IPS DF 6.9 (cell line): ENCODE results near the gene ENAH.

Experiments
- DNase-seq: peaks from one replicate; pipeline ENCODE4 v3.0.0-alpha.2; 2013; ENCODE audit warnings: low read depth, low spot score
- H3K27ac ChIP-seq: one replicate; pipeline ENCODE4 v1.5.1; 2013; ENCODE audit warnings: low read length, control low read depth
- H3K27me3 ChIP-seq: 2 replicates; pipeline ENCODE4 v1.6.1; 2013; ENCODE audit warnings: mild to moderate bottlenecking, low read length; ENCODE audit not compliant: control insufficient read depth, insufficient read depth
- H3K36me3 ChIP-seq: 2 replicates; pipeline ENCODE4 v1.6.1; 2013; ENCODE audit warnings: low read length; ENCODE audit not compliant: control insufficient read depth, insufficient read depth
- H3K4me1 ChIP-seq: 2 replicates; pipeline ENCODE4 v1.6.1; 2013; ENCODE audit warnings: low read length; ENCODE audit not compliant: control insufficient read depth, insufficient read depth
- H3K4me3 ChIP-seq: 2 replicates; pipeline ENCODE4 v1.5.1; 2013; ENCODE audit warnings: mild to moderate bottlenecking, low read length
- H3K9me3 ChIP-seq: 2 replicates; pipeline ENCODE4 v1.6.1; 2013; ENCODE audit warnings: low read length, inconsistent platforms; ENCODE audit not compliant: control insufficient read depth, insufficient read depth
- WGBS: extraction: QIAGEN DNeasy Blood & Tissue Kit; methylation state at CpG from one replicate; pipeline ENCODE4 v1.1.7; 2013; ENCODE audit warnings: mixed read lengths, missing lambda C conversion rate; ENCODE audit not compliant: insufficient read length, insufficient coverage; 5-methylcytosine and 5-hydroxymethylcytosine counted together

ENAH gene

DNA sequence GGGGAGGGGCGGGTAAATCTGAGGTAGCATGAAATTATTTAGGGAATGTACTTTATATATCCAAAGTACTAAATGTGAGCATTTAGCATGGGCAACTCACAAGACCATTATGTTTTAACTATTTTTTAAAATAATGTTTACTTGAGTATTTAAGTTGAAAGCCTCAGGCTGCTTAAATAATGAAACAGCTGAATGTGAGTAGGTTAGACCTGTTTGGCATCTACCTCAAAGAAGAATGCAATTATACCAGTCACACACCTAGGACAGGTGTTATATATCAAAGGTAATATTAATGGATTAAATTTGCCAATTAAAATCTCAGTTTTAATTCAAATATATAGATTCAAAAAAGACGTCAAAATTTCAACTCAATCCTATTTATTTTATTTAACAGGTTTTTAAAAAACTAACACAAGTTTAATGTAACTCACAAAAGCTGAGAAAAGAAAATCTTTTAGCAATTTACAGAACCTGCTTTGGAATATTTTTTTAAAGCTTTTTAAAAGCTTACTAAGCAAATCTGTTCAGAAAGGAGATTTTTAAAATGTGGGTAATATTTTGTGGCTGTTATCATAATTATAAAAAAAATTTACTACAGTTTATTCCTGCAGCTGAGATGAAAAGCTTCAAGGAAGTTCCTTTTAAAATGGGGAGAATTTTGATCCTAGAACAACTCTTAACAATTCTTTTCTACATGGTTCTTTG is 120.5 kb downstream of the ENAH start:
- Histone ChIP-seq H3K4me1 (peaks cover 2% of the 10 kb centered on the region; the same call in 1 of the 2 replicates), H3K27me3 (no peaks in the 10 kb centered on the region), H3K9me3 (no peaks in the 10 kb centered on the region), H3K36me3 (no peaks in the 10 kb centered on the region), H3K4me3 (no peak overlapping the region), H3K27ac (no peak overlapping the region)
- WGBS, result 100% methylated on average over 1 of the region's 2 CpGs
- no peak for DNase-seq

DNA sequence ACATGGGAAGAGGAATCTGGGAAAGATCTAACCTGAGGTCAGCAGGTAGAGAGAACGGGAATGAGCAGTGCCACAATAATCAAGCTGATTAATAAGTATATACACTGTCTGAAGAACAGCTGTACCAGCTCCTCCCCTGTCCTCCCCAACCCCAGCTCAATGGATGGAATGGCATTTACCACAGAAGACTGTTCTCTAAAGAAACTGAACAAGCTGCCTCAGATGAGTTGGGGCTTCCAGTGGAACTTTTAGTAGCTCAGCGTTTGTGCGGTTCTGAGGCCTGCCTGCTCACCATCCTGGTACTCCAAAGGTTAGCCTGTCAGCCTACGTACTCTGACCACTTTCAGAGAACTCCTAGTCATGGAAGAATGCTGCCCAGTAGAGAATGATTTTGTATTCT is 123.2 kb downstream of the ENAH start:
- no peak for DNase-seq
- no peaks in the 10 kb centered on the region for H3K9me3 ChIP-seq
- WGBS, result no CpG with 5 or more reads among the region's 4 CpGs
- no peak overlapping the region for H3K4me3 ChIP-seq
- H3K27me3 ChIP-seq, result no peaks in the 10 kb centered on the region
- H3K27ac ChIP-seq, result no peak overlapping the region
- H3K36me3 ChIP-seq, result no peaks in the 10 kb centered on the region
- peaks cover 2% of the 10 kb centered on the region; the same call in 1 of the 2 replicates for H3K4me1 ChIP-seq

DNA sequence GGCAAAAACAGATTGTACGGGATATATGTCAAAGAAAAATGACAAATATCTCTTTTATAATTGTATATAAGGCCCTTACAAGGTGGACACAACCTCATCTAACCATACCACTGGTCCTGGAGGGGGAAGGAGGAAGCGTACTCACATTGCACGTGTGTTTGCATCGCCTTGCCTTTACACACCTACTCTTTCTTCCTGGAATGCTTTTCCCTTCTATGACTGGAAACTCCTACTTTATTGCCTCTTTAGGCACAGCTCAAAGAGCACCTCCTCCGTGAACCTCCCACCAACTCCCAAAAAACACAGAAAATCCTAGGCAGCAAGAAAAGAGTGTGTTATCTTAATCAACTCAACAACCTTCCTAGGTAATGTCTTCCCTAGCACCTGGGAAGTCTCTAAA is 125.3 kb downstream of the ENAH start:
- Histone ChIP-seq H3K4me3 (no peak overlapping the region), H3K27me3 (no peaks in the 10 kb centered on the region), H3K4me1 (0 out of 2 replicates have a peak, but pooled peaks cover 2% of the 10 kb centered on the region), H3K9me3 (no peaks in the 10 kb centered on the region), H3K36me3 (no peaks in the 10 kb centered on the region), H3K27ac (no peak overlapping the region)
- DNase-seq, result no peak
- WGBS, result no CpG with 5 or more reads among the region's 5 CpGs

DNA sequence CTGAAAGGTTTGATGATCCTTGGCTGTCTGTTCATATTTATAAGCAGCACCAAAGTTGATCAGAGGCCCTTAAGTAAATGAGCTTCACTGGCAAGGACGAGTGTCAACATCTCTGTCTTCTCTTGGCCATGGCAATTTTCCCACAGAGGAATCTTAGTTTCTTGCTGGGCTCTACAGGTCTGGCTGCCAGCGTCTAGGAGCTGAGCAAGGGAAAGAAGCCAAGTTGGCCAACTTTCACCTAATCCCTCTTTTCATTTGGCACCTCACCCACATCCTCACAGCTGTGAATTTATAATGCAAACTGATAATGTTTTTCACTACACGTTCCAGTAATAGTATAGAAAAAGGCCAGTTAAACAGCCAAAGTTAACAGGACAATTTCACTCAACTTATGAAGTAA is 126.0 kb downstream of the ENAH start:
- DNase-seq, result no peak
- Histone ChIP-seq H3K27me3 (no peaks in the 10 kb centered on the region), H3K9me3 (no peaks in the 10 kb centered on the region), H3K36me3 (no peaks in the 10 kb centered on the region), H3K27ac (no peak overlapping the region), H3K4me1 (0 out of 2 replicates have a peak, but pooled peaks cover 2% of the 10 kb centered on the region), H3K4me3 (no peak overlapping the region)
- no CpG with 5 or more reads among the region's 3 CpGs for WGBS

DNA sequence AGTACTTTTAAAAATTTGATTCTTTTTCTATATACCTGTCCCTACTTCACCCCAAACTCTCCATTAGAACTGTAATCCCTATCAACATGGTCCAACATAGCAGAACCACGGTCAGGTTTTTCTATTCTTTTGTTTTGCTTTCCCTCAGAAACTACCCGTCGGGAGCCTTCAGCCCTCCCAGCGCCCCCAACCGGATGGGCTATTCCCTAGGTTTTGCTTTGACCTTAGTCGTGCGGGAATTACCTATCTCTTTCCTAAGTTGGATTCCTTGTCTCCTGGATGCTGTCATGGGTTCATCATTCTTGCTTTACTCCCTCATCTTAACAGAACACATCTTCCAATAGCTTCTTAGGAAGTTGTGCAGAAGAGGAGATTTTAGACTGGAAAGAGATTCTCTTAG is 127.5 kb downstream of the ENAH start:
- no peak overlapping the region for H3K27ac ChIP-seq
- H3K36me3 ChIP-seq, result no peaks in the 10 kb centered on the region
- 0 out of 2 replicates have a peak, but pooled peaks cover 3% of the 10 kb centered on the region for H3K4me1 ChIP-seq
- H3K27me3 ChIP-seq, result no peaks in the 10 kb centered on the region
- no peak overlapping the region for H3K4me3 ChIP-seq
- no peaks in the 10 kb centered on the region for H3K9me3 ChIP-seq
- WGBS, result no CpG with 5 or more reads among the region's 7 CpGs
- DNase-seq, result no peak

DNA sequence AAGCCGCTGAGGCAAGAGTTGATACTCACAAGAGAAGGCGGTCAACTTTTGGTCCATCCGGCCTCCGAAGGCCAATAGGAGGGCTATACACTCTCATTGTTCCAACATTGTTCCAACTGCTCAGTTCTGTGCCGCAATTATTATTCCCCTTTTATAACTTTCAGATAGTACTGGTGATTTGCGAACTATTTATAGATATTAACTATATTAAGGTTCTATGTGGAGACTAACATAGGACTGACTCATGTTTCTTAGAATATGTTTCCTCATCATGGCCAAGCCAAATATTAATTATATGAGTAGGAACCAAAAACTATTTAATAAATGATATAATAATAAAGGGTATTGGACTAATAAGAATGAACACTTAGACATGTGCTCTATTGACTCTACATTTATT is 128.4 kb downstream of the ENAH start:
- DNase-seq, result no peak
- H3K27me3 ChIP-seq, result no peaks in the 10 kb centered on the region
- WGBS, result no CpG with 5 or more reads among the region's 6 CpGs
- H3K9me3 ChIP-seq, result no peaks in the 10 kb centered on the region
- H3K27ac ChIP-seq, result no peak overlapping the region
- 0 out of 2 replicates have a peak, but pooled peaks cover 3% of the 10 kb centered on the region for H3K4me1 ChIP-seq
- H3K36me3 ChIP-seq, result no peaks in the 10 kb centered on the region
- H3K4me3 ChIP-seq, result no peak overlapping the region

DNA sequence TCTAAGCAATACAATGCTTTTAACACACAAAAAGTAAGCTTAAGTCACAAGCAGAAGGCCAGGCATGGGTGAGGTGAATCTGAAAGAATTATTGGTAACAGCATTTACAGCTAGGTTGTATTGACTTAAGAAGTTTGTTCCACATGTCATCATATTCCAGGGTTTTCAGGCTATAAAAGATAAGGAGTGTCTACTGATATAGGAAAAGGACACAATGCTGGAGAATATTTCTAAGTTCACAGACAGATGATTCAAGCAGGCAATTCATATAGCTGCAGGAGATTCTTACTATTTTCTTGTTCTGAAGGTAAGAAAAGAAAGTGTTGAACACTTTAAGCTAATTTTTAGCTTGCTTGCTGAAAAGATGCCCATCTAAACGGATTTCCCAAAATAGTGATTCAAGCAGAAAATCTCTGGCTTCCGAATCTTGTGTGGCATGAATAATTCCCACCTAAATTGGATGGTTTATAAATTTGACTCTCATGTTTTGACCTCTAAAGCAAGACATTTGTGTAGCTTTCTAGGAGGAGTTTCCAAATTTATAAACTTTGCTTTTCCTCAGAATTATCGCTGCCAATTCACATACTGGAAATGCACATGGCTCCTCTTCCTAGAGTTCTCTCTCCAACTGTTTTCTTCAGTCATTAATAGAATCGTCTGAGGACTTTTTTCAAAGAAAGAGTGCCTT is 129.5 kb downstream of the ENAH start:
- no peak for DNase-seq
- Histone ChIP-seq H3K36me3 (no peaks in the 10 kb centered on the region), H3K27ac (no peak overlapping the region), H3K4me1 (0 out of 2 replicates have a peak, but pooled peaks cover 3% of the 10 kb centered on the region), H3K9me3 (no peaks in the 10 kb centered on the region), H3K4me3 (no peak overlapping the region), H3K27me3 (no peaks in the 10 kb centered on the region)
- no CpG with 5 or more reads among the region's 4 CpGs for WGBS

DNA sequence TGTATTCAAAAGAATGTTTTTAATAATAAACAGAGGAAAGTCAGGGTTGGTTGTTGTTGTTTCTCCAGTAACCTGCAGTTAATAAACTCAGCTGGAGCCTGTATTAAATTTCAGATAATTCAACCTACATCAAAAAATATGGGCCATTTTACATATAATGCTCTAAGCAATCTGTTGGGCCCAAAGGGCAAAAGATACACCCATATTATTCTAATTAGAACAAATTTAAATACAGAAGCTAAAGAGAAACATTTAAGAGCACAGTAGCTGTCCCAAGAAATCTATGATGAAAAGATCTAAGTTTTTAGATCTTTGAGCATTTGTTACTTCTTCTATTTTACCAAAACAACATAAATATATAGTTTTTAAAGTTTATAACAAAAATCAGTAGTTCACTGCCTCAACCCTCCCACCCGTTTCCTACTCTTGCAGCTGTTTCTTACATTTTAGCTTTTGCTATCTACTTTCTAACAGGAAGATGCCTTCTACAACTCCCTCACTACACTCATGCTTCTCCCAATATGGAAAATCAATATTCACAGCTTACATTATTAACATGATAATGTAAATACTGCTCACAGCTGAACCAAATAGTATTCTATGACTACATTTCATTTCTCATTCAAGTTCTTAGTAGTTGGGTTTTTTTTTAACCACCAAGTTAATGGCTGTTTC is 130.2 kb downstream of the ENAH start:
- Histone ChIP-seq H3K4me1 (0 out of 2 replicates have a peak, but pooled peaks cover 1% of the 10 kb centered on the region), H3K9me3 (no peaks in the 10 kb centered on the region), H3K36me3 (no peaks in the 10 kb centered on the region), H3K27me3 (no peaks in the 10 kb centered on the region), H3K4me3 (no peak overlapping the region), H3K27ac (no peak overlapping the region)
- no peak for DNase-seq
- no CpG with 5 or more reads among the region's 1 CpG for WGBS

DNA sequence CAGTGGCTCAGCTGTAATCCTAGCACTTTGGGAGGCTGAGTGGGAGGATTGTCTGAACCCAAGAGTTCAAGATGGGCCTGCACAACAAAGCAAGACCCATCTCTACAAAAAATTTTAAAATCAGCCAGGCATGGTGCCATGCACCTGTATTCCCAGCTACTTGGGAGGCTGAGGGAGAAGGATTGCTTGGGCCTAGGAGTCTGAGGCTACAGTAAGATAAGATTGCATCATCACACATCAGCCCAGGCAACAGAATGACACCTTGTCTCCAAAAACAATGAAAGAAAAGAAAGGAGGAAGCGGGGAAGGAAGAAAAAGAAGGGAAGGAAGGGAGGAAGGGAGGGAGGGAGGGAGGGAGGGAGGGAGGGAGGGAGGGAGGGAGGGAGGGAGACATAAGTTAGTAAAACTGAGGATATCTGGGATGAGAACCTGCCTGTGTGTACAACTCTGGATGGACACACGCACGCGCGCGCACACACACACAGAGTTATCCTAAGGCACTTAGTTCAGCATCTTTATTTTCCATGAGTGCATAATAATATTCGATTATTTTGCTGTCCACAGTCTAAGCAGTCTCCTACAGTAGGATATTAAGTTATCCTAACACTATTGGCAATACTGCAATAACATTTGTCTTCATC is 132.2 kb downstream of the ENAH start:
- WGBS, result no CpG with 5 or more reads among the region's 7 CpGs
- H3K4me3 ChIP-seq, result no peak overlapping the region
- H3K9me3 ChIP-seq, result no peaks in the 10 kb centered on the region
- H3K36me3 ChIP-seq, result no peaks in the 10 kb centered on the region
- H3K4me1 ChIP-seq, result peaks cover 3% of the 10 kb centered on the region; the same call in 1 of the 2 replicates
- no peak overlapping the region for H3K27ac ChIP-seq
- DNase-seq, result no peak
- H3K27me3 ChIP-seq, result no peaks in the 10 kb centered on the region

DNA sequence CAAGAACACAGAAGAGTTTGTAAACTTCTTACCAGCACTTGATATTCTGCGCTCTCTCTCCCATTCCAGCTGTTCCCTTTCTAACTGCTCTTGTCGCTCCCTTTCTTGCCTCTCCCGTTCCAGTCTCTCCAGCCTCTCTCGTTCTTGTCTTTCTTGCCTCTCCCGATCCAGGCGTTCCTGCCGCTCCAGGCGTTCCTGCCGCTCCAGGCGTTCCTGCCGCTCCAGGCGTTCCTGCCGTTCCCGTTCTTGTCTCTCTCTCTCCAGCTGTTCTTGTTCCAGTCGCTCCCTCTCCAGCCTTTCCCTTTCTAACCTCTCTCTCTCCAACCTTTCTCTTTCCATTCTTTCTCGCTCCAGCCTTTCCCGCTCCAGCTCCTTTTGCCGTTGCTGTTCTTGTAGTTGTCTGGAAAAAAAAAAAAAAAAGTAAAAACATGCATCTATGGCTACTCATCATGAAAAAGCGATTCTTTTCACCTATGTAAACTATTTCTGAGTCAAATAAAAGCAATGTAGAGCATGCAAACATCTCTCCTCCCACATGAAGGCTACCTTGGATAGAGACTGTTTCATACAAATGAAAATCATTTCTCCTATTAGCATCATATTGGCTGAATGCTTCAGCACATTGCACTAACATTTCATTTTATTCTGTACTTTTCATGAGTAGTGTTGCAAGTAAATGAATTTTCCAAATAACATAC is 133.6 kb downstream of the ENAH start:
- Histone ChIP-seq H3K27me3 (no peaks in the 10 kb centered on the region), H3K4me1 (peaks cover 3% of the 10 kb centered on the region; the same call in 1 of the 2 replicates), H3K9me3 (no peaks in the 10 kb centered on the region), H3K36me3 (no peaks in the 10 kb centered on the region), H3K4me3 (no peak overlapping the region), H3K27ac (no peak overlapping the region)
- no CpG with 5 or more reads among the region's 19 CpGs for WGBS
- DNase-seq, result peak; percentile 33
